H9 (cell line): ENCODE results near the gene RBMS3. TPM values are rescaled to one million over a fixed set of nuclear protein-coding genes. Genes with fewer than 3 reads are reported as not detected.

Experiments used
- DNase-seq: peaks from one replicate; pipeline ENCODE4 v3.0.0-alpha.2; 2017
- H2AFZ ChIP-seq: one replicate; pipeline ENCODE4 v1.6.1; 2013; ENCODE audit warnings: mild to moderate bottlenecking, low read length, control low read depth, moderate library complexity
- H2AK5ac ChIP-seq: 2 replicates; pipeline ENCODE4 v1.6.1; 2013; ENCODE audit warnings: low read length, control low read depth, mixed read lengths; ENCODE audit not compliant: insufficient read length
- H2BK120ac ChIP-seq: one replicate; pipeline ENCODE4 v1.6.1; 2013; ENCODE audit warnings: low read depth, mild to moderate bottlenecking, low read length, control low read depth, inconsistent platforms; ENCODE audit not compliant: poor library complexity, severe bottlenecking
- H2BK12ac ChIP-seq: 2 replicates; pipeline ENCODE4 v1.6.1; 2013; ENCODE audit warnings: low read length, control low read depth, mixed read lengths, low read depth; ENCODE audit not compliant: insufficient read length
- H2BK15ac ChIP-seq: 2 replicates; pipeline ENCODE4 v1.6.1; 2013; ENCODE audit warnings: low read depth, low read length, control low read depth
- H2BK20ac ChIP-seq: one replicate; pipeline ENCODE4 v1.6.1; 2013; ENCODE audit warnings: low read depth, mild to moderate bottlenecking, low read length, control low read depth, inconsistent platforms; ENCODE audit not compliant: poor library complexity, severe bottlenecking
- H2BK5ac ChIP-seq: 2 replicates; pipeline ENCODE4 v1.6.1; 2013; ENCODE audit warnings: low read length, control low read depth, mixed read lengths; ENCODE audit not compliant: insufficient read length
- H3K14ac ChIP-seq: 2 replicates; pipeline ENCODE4 v1.6.1; 2013; ENCODE audit warnings: low read length, control low read depth; ENCODE audit not compliant: insufficient read depth
- H3K18ac ChIP-seq: 2 replicates; pipeline ENCODE4 v1.6.1; 2013; ENCODE audit warnings: low read depth, mild to moderate bottlenecking, mixed read lengths, low read length, control low read depth; ENCODE audit not compliant: insufficient read length
- H3K23ac ChIP-seq: 2 replicates; pipeline ENCODE4 v1.6.1; 2013; ENCODE audit warnings: low read length, control low read depth, mixed read lengths, low read depth; ENCODE audit not compliant: insufficient read length
- H3K23me2 ChIP-seq: 2 replicates; pipeline ENCODE4 v1.6.1; 2013; ENCODE audit warnings: low read depth, mild to moderate bottlenecking, mixed read lengths, low read length, control low read depth; ENCODE audit not compliant: insufficient read length, poor library complexity, severe bottlenecking
- H3K27ac ChIP-seq: 2 replicates; pipeline ENCODE4 v1.5.1; 2013; ENCODE audit warnings: low read length, control low read depth, mixed read lengths, low read depth; ENCODE audit not compliant: insufficient read length
- H3K27me3 ChIP-seq: 2 replicates; pipeline ENCODE4 v1.6.1; 2013; ENCODE audit warnings: low read length, control low read depth, inconsistent platforms; ENCODE audit not compliant: insufficient read depth
- H3K4ac ChIP-seq: 2 replicates; pipeline ENCODE4 v1.6.1; 2013; ENCODE audit warnings: low read depth, mild to moderate bottlenecking, control low read depth, inconsistent platforms, low read length, moderate library complexity
- H3K4me1 ChIP-seq: 2 replicates; pipeline ENCODE4 v1.6.1; 2013; ENCODE audit warnings: low read length, control low read depth, inconsistent platforms; ENCODE audit not compliant: insufficient read depth
- H3K4me2 ChIP-seq: 2 replicates; pipeline ENCODE4 v1.6.1; 2013; ENCODE audit warnings: low read length, control low read depth, mixed read lengths; ENCODE audit not compliant: insufficient read length, insufficient read depth
- H3K56ac ChIP-seq: 2 replicates; pipeline ENCODE4 v1.6.1; 2013; ENCODE audit warnings: low read depth, mild to moderate bottlenecking, mixed read lengths, low read length, control low read depth; ENCODE audit not compliant: insufficient read length
- H3K79me1 ChIP-seq: 2 replicates; pipeline ENCODE4 v1.6.1; 2013; ENCODE audit warnings: low read depth, mild to moderate bottlenecking, moderate library complexity, low read length, control low read depth, inconsistent platforms; ENCODE audit not compliant: insufficient read depth, poor library complexity, severe bottlenecking
- H3K79me2 ChIP-seq: 2 replicates; pipeline ENCODE4 v1.6.1; 2013; ENCODE audit warnings: low read length, control low read depth, inconsistent platforms; ENCODE audit not compliant: insufficient read depth
- H3K9ac ChIP-seq: 2 replicates; pipeline ENCODE4 v1.6.1; 2013; ENCODE audit warnings: low read length, control low read depth, mixed read lengths; ENCODE audit not compliant: insufficient read length; ENCODE audit errors: extremely low read depth
- H3K9me3 ChIP-seq: one replicate; pipeline ENCODE4 v1.6.1; 2013; ENCODE audit warnings: low read depth, low read length, inconsistent platforms; ENCODE audit not compliant: control insufficient read depth
- H3T11ph ChIP-seq: one replicate; pipeline ENCODE4 v1.6.1; 2013; ENCODE audit warnings: mild to moderate bottlenecking, low read length, control low read depth, inconsistent platforms
- H4K20me1 ChIP-seq: one replicate; pipeline ENCODE4 v1.6.1; 2013; ENCODE audit not compliant: control insufficient read depth, insufficient read length, insufficient read depth
- H4K5ac ChIP-seq: 2 replicates; pipeline ENCODE4 v1.6.1; 2013; ENCODE audit warnings: low read depth, mild to moderate bottlenecking, mixed read lengths, low read length, control low read depth; ENCODE audit not compliant: insufficient read length
- H4K8ac ChIP-seq: replicated peaks from 2 replicates; pipeline ENCODE4 v1.6.1; 2013; ENCODE audit warnings: low read length, control low read depth, mixed read lengths, low read depth; ENCODE audit not compliant: insufficient read length
- H4K91ac ChIP-seq: 2 replicates; pipeline ENCODE4 v1.6.1; 2013; ENCODE audit warnings: low read depth, mild to moderate bottlenecking, moderate library complexity, mixed read lengths, low read length, control low read depth; ENCODE audit not compliant: insufficient read length
- H3K27ac Mint-ChIP-seq, 3 experiments: 2 replicates in 2 of 3; 3 replicates in 1 of 3; pipeline ENCODE4 v1.8.0; 2020 to 2021; ENCODE audit warnings: mixed read lengths in 3 of 3, mild to moderate bottlenecking in 1 of 3, moderate library complexity in 1 of 3
- H3K27me3 Mint-ChIP-seq: 2 replicates; pipeline ENCODE4 v1.8.0; 2021; ENCODE audit warnings: low read depth, mild to moderate bottlenecking, moderate library complexity, mixed read lengths
- H3K36me3 Mint-ChIP-seq, 3 experiments: 2 replicates in 2 of 3; 3 replicates in 1 of 3; pipeline ENCODE4 v1.8.0; 2020 to 2021; ENCODE audit warnings: low read depth in 3 of 3, mixed read lengths in 3 of 3; ENCODE audit not compliant: insufficient read depth in 1 of 3
- H3K4me1 Mint-ChIP-seq, 2 experiments: 2 replicates each; pipeline ENCODE4 v1.8.0; 2020; ENCODE audit warnings: mixed read lengths in 2 of 2
- H3K4me3 Mint-ChIP-seq, 2 experiments: 2 replicates in 1 of 2; 3 replicates in 1 of 2; pipeline ENCODE4 v1.8.0; 2020 to 2021; ENCODE audit warnings: mild to moderate bottlenecking in 2 of 2, mixed read lengths in 2 of 2, moderate library complexity in 1 of 2
- H3K9me3 Mint-ChIP-seq, 2 experiments: 2 replicates in 1 of 2; 3 replicates in 1 of 2; pipeline ENCODE4 v1.8.0; 2020; ENCODE audit warnings: mild to moderate bottlenecking in 2 of 2, mixed read lengths in 2 of 2, moderate library complexity in 1 of 2
- WGBS: extraction: QIAGEN DNeasy Blood & Tissue Kit; methylation state at CpG from one replicate; pipeline ENCODE4 v1.1.7; 2013; ENCODE audit warnings: missing lambda C conversion rate, low lambda C conversion rate, mixed read lengths; ENCODE audit not compliant: insufficient read length; ENCODE audit errors: extremely low coverage; 5-methylcytosine and 5-hydroxymethylcytosine counted together
- total RNA-seq: library from RNA; stranded (reverse); gene quantifications from 2 replicates; pipeline ENCODE4 v1.2.1, GENCODE V29; 2021
- TF ChIP-seq, protein P1 (sequence below): fragments of 200-600 bp; sonication (generic); conservative IDR thresholded peaks from 3 replicates; pipeline ENCODE4 v1.8.0; 2021; ENCODE audit warnings: antibody characterized with exemption, mild to moderate bottlenecking

Gene RBMS3
- total RNA-seq, 1 experiment from 2014 or later = 8.1 TPM

DNA sequence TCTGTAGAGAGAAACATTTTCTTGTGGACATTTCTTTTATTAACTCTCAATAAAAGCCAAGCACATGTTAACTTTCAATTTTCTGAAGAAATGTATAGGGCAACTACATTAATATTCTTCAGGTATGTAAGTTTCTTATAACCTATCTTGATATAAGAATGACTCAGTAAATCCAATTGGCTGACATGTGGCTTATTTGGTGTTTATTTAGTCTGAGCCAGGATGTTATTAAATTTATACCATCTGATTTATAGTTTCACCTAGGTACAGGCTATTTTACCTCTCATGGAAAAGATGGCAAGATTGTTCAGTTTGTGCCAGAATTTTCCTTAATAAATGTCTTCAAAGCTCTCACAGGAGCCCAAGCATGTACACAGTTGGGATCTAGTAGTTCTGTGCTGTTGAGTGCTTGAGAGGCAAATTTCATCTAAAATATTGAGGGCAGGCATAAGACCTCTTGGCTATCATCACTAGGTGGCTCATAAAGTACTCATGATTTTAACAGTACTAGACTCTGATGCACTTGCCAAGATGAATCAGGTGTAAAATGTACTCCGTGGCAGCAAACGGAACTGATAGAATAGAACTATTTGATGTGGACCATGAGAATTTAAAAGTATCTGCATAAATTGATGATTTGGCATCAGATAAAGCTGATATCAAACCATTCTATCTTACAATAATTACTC is 631.9 kb downstream of the RBMS3 start:
- Mint-ChIP-seq H3K27ac (no peak overlapping the region), H3K36me3 (no peaks in the 10 kb centered on the region), H3K27me3 (no peaks in the 10 kb centered on the region), H3K9me3 (no peaks in the 10 kb centered on the region), H3K4me3 (no peak overlapping the region), H3K4me1 (no peaks in the 10 kb centered on the region)
- Histone ChIP-seq H3K18ac (no peak overlapping the region), H3K14ac (no peak overlapping the region), H2BK12ac (no peak overlapping the region), H3K23ac (no peak overlapping the region), H3K4me1 (no peaks in the 10 kb centered on the region), H4K91ac (no peak overlapping the region), H2BK120ac (no peak overlapping the region), H3K23me2 (no peaks in the 10 kb centered on the region), H2BK20ac (no peak overlapping the region), H3K9me3 (no peaks in the 10 kb centered on the region), H3K4ac (no peak overlapping the region), H3T11ph (no peak overlapping the region), H2BK15ac (no peak overlapping the region), H2AK5ac (no peak overlapping the region), H3K27ac (no peak overlapping the region), H3K27me3 (no peaks in the 10 kb centered on the region), H4K20me1 (no peaks in the 10 kb centered on the region), H2BK5ac (no peak overlapping the region), H3K56ac (no peak overlapping the region), H4K8ac (no peak overlapping the region), H2AFZ (no peak overlapping the region), H3K79me2 (no peaks in the 10 kb centered on the region), H3K4me2 (no peak overlapping the region), H3K9ac (no peak overlapping the region), H4K5ac (no peak overlapping the region), H3K79me1 (no peaks in the 10 kb centered on the region)
- WGBS = no CpG with 5 or more reads among the region's 2 CpGs
- DNase-seq = no peak
- TF ChIP-seq, protein P1, sequence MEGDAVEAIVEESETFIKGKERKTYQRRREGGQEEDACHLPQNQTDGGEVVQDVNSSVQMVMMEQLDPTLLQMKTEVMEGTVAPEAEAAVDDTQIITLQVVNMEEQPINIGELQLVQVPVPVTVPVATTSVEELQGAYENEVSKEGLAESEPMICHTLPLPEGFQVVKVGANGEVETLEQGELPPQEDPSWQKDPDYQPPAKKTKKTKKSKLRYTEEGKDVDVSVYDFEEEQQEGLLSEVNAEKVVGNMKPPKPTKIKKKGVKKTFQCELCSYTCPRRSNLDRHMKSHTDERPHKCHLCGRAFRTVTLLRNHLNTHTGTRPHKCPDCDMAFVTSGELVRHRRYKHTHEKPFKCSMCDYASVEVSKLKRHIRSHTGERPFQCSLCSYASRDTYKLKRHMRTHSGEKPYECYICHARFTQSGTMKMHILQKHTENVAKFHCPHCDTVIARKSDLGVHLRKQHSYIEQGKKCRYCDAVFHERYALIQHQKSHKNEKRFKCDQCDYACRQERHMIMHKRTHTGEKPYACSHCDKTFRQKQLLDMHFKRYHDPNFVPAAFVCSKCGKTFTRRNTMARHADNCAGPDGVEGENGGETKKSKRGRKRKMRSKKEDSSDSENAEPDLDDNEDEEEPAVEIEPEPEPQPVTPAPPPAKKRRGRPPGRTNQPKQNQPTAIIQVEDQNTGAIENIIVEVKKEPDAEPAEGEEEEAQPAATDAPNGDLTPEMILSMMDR = no peak
